ENCODE measurements around the gene NRROS. TPM values are rescaled to one million over a fixed set of nuclear protein-coding genes. Genes with fewer than 3 reads are reported as not detected.

NRROS gene
- total and polyA plus RNA-seq, 2 of the 13 experiments (the other 11 are each of a cell fraction or from before 2014, with no cell fraction given) = not detected

GRCh38 chr3:196636369-196637349 is 2.8 kb upstream of the NRROS start:
- H3K79me2 ChIP-seq (ENCODE audit: insufficient read depth, low read length) = no peaks in the 10 kb centered on the region
- no peak for FAIRE-seq
- peaks cover 12 to 40% of the 10 kb centered on the region in 2 experiments; a peak in 4 of 5 replicates for H3K27me3 ChIP-seq (ENCODE audit: control insufficient read depth in 1 of 2, insufficient read depth in 2 of 2, low read length in 2 of 2)
- no TSS peak for BruUV-seq (replicated peaks)
- in situ Hi-C loops (cut with HindIII; ENCODE audit: extremely low pct_ligation_motif_present, low pct_unique_long_range_greater_than_20kb) = no loop called here
- intact Hi-C loops (cut with micrococcal nuclease; ENCODE audit: unreplicated experiment) = no loop called here
- POLR2A ChIA-PET = no interaction called here
- H3K4me2 ChIP-seq (ENCODE audit: low read depth, low read length) = peak overlapping the region; percentile 86
- H3K9ac ChIP-seq (ENCODE audit: insufficient read depth, low read depth, low read length) = no peak overlapping the region; the same call in 1 of the 2 replicates
- no peak overlapping the region for H3K27ac ChIP-seq (ENCODE audit: extremely low read length, insufficient read depth, low read length)
- no peaks in the 10 kb centered on the region for H3K36me3 ChIP-seq (replicated peaks in 1 of 2; ENCODE audit: control insufficient read depth in 1 of 2, insufficient read depth in 2 of 2, low read length in 2 of 2)
- H4K20me1 ChIP-seq (ENCODE audit: insufficient read depth, low read length) = no peaks in the 10 kb centered on the region
- WGBS (ENCODE audit: low lambda C conversion rate) = 10% methylated on average over 8 of the region's 20 CpGs
- H3K9me3 ChIP-seq (ENCODE audit: low read length) = no peaks in the 10 kb centered on the region
- DNase-seq (ENCODE audit: low spot score) = no peak
- peak overlapping the region; percentile 50 to 66 (median 61) for H3K4me3 ChIP-seq (replicated peaks in 1 of 3; ENCODE audit: insufficient read depth in 1 of 3, low read depth in 2 of 3, low read length in 3 of 3)
- peaks cover 43% of the 10 kb centered on the region for H3K4me1 ChIP-seq (ENCODE audit: insufficient read depth, low read length)
- peak overlapping the region; percentile 55 for H2AFZ ChIP-seq (ENCODE audit: low read length)
- ATAC-seq = peak; percentile 37
- CTCF ChIA-PET (ENCODE audit: low intra/inter-chr PET ratio, low total read pairs) = no interaction called here
- TF ChIP-seq RARA (CRISPR knock-in tag; IDR thresholded peaks at IDR 0.05) = no peak
- TF ChIP-seq NBN (conservative IDR thresholded peaks at IDR 0.05) = no peak
- TF ChIP-seq MAF1 (CRISPR knock-in tag; IDR thresholded peaks at IDR 0.05; ENCODE audit: borderline replicate concordance) = no peak
- no peak for TF ChIP-seq ZNF773 (CRISPR knock-in tag; IDR thresholded peaks at IDR 0.05; ENCODE audit: borderline replicate concordance)
- TF ChIP-seq ZNF562 (CRISPR knock-in tag; IDR thresholded peaks at IDR 0.05; ENCODE audit: borderline replicate concordance) = no peak
- no peak for TF ChIP-seq HMGXB4 (CRISPR knock-in tag; IDR thresholded peaks at IDR 0.05; ENCODE audit: borderline replicate concordance in 1 of 2, low read depth in 1 of 2)
- TF ChIP-seq ZNF598 (CRISPR knock-in tag; IDR thresholded peaks at IDR 0.05; ENCODE audit: borderline replicate concordance) = no peak
- no peak for TF ChIP-seq CTCF (CRISPR knock-in tag; IDR thresholded peaks at IDR 0.05)
- TF ChIP-seq ATF1 (CRISPR knock-in tag; IDR thresholded peaks at IDR 0.05) = no peak
- TF ChIP-seq AFF4 (CRISPR knock-in tag; IDR thresholded peaks at IDR 0.05) = no peak
- no peak for TF ChIP-seq DMAP1 (CRISPR knock-in tag; IDR thresholded peaks at IDR 0.05)
- no peak for TF ChIP-seq KMT2B (CRISPR knock-in tag; IDR thresholded peaks at IDR 0.05)
- TF ChIP-seq KDM5B (CRISPR knock-in tag; IDR thresholded peaks at IDR 0.05; ENCODE audit: borderline replicate concordance) = 0 out of 2 replicates have a peak, but pooled peaks have one; percentile 42
- TF ChIP-seq ZNF513 (CRISPR knock-in tag; conservative IDR thresholded peaks at IDR 0.05) = no peak

All from HepG2 (cell line).